ENCODE data around the gene MINPP1.

The MINPP1 gene

GRCh38 chr10:87534173-87534858, 29.6 kb downstream of the MINPP1 start:
- no peak overlapping the region for H3K4me3 ChIP-seq (ENCODE audit: low read depth, low read length)
- TF ChIP-seq CTCF (IDR thresholded peaks at IDR 0.05; ENCODE audit: borderline replicate concordance, insufficient read depth, low read depth, low read length) = no peak

GRCh38 chr10:87538092-87539015, 33.7 kb downstream of the MINPP1 start:
- H3K4me3 ChIP-seq (ENCODE audit: low read depth, low read length) = no peak overlapping the region
- no peak for TF ChIP-seq CTCF (IDR thresholded peaks at IDR 0.05; ENCODE audit: borderline replicate concordance, insufficient read depth, low read depth, low read length)

GRCh38 chr10:87541114-87541513, 36.4 kb downstream of the MINPP1 start:
- no peak overlapping the region for H3K4me3 ChIP-seq (ENCODE audit: low read depth, low read length)
- no peak for TF ChIP-seq CTCF (IDR thresholded peaks at IDR 0.05; ENCODE audit: borderline replicate concordance, insufficient read depth, low read depth, low read length)

GRCh38 chr10:87544721-87545120, 40.0 kb downstream of the MINPP1 start:
- TF ChIP-seq CTCF (IDR thresholded peaks at IDR 0.05; ENCODE audit: borderline replicate concordance, insufficient read depth, low read depth, low read length) = no peak
- no peak overlapping the region for H3K4me3 ChIP-seq (ENCODE audit: low read depth, low read length)

GRCh38 chr10:87545783-87546182, 41.1 kb downstream of the MINPP1 start:
- no peak for TF ChIP-seq CTCF (IDR thresholded peaks at IDR 0.05; ENCODE audit: borderline replicate concordance, insufficient read depth, low read depth, low read length)

GRCh38 chr10:87546210-87546609, 41.5 kb downstream of the MINPP1 start:
- TF ChIP-seq CTCF (IDR thresholded peaks at IDR 0.05; ENCODE audit: borderline replicate concordance, insufficient read depth, low read depth, low read length) = no peak
- H3K4me3 ChIP-seq (ENCODE audit: low read depth, low read length) = no peak overlapping the region

More at GRCh38 chr10:87545783-87546182, 41.1 kb downstream of the MINPP1 start:
- no peak overlapping the region for H3K4me3 ChIP-seq (ENCODE audit: low read depth, low read length)
